ENCODE measurements around the gene CERS4.
"Not testable (repeated sequence)": the region's sequence is repeated elsewhere in the genome, so short reads cannot be mapped to it uniquely, and the experiment has no call there.

Gene CERS4

GRCh38 chr19:8269724-8270123, 60.6 kb downstream of the CERS4 start:
- DNase-seq, result no peak

- DNase-seq, result not testable (repeated sequence)
Observed at GRCh38 chr19:8276508-8276907, 67.3 kb downstream of the CERS4 start.

DNA sequence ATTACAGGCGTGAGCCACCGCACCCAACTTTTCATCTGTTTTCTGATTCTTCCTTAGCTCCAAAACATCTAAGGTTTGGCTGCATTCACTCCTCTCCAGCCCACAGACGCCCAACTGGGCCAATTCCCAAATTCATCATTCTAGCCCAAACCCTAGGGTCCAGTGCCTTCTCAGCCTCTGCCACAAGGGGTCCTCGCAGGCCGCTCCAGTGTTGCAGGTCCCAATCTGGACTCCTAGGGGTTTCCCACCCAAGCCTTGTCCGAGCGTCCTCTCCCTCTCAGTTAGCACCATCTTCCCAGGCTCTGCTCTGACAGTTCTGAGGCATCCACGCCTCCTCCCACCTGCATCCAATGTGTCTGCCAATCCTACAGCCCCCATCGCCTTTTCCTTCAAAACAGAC, 82.2 kb downstream of the CERS4 start:
- DNase-seq, result not testable (repeated sequence)

DNA sequence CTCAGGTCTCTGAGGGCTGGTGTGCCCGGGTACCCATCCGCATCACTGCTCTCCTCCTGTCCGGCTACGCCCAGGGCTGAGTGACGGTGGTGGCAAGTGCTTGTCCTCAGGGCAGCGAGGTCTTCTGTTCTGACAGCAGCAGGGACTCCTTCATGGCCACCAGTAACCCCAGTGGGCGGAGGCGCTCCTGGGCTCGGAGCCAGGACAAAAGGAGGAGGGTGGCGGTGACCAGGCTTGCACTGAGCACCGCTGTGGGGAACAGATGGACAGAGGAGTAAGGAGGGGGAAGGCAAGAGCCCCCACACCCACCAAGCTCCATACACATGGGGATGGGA, 93.2 kb downstream of the CERS4 start:
- DNase-seq, result no peak

GRCh38 chr19:8302734-8303133, 93.6 kb downstream of the CERS4 start:
- DNase-seq, result no peak

- DNase-seq, result no peak
Observed at GRCh38 chr19:8304841-8305621, 95.9 kb downstream of the CERS4 start.

GRCh38 chr19:8305798-8306197, 96.6 kb downstream of the CERS4 start:
- DNase-seq, result no peak

GRCh38 chr19:8306235-8307054, 97.3 kb downstream of the CERS4 start:
- no peak for DNase-seq

DNA sequence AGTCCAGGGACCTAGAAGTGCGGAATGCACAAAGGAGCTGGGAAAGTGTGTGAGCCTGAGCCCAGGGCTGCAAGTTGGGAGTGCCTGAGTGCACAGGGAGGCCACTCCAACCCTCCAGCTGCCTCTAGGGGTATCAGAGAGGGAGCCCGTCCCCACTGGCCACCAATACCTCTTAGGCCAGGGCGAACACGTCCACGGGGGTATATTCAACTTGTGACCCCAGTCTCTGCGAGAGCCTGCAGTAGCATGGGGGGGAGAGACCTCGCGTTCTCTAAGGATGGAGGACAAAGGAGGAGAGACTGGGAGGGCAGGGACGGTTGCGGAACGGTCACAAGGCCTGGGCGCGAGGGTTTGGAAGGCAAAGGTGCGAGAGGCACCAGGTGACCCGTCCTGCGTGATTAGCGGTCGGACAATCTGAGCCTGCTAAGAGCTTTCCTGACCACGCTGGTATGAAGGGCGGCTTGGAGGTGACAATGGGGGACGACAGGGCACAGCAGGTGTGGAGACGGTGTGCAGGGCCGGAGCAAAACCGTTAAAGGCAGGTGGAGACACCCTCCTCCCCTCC, 98.3 kb downstream of the CERS4 start:
- DNase-seq, result peak; percentile 32

- DNase-seq, result peak; percentile 84
Observed at GRCh38 chr19:8307965-8308866, 99.0 kb downstream of the CERS4 start, which contains the start of gene CD320. CD320 (minus strand) TSS chr19:8308358; CDS start chr19:8308290, 68 bp downstream.

DNA sequence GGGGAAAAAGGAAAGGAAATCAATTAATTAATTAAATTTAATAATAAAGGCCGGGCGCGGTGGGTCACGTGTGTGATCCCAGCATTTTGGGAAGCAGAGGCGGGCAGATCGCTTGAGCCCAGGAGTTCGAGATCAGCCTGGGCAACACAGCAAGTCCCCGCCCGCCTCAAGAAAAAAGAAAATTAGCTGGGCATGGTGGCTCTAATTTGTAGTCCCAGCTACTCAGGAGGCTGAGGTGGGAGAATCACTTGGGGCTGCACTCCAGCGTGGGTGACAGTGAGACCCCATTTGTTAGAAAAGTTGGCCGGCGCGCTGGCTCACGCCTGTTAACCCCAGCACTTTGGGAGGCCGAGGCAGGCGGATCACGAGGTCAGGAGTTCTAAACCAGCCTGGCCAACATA, 99.7 kb downstream of the CERS4 start:
- DNase-seq, result no peak

DNA sequence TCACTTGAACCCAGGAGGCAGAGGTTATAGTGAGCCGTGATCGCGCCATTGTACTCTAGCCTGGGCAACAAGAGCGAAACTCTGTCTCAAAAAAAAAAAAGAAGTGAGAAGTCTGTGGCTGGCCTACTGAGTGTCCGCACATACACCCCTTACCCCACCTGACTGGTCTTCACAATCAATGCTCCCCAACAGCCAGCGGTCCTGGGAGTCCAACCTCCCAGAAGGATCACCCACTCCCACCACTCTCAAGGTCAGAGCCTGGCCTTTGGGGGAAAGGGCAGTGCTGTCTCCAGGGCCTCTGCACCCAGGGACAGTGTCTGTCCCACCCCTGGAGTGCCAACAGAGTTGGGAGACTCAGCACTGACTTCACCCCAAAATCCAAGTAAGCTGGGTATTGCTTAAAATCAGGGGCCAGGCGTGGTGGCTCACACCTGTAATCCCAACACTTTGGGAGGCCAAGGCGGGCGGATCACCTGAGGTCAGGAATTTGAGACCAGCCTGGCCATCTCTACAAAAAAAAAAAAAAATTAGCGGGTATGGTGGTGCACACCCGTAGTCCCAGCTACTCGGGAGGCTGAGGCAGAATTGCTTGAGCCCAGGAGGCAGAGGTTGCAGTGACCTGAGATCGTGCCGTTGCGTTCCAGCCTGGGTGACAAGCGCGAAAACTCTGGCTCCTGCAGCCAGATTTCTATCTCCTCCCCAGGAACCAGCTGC, 101.3 kb downstream of the CERS4 start:
- DNase-seq, result no peak

DNA sequence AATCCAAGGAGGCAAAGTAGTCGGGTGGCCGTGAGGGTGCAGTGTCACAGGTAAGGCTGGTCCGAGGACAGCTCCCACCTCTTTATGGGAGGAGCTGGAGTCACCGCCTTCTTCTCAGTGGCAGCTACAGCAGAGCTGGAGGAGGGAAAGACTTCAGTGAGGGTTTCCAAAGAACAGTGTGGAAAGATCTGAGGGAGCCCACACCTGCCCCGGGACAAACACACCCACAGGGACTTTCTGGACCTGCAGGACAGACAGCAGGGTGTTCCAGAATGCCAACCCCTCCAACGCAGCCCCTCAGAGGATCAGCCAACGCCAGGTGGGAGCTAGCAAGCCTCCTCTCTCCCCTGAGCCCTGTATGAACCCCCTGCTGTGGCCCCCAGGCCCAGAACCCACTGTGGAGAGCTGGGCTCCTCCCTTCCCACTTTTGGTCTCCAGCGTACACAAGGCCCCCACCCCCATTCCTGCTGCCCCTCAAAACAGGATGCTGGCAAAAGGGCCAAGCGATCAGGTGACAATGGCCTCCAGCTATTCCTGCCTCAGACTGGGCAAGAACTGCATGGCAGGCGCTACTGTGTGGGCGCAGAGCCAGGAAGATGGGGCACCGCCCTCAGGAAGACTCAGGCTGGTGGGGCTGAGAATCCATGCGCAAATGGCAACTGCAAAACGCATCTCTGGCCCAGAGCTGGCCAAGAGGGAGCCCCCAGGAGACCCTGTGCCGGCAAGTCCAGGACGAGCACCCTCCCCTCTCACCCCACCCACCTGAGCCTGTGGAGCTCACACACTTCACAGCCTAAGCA, 102.5 kb downstream of the CERS4 start:
- DNase-seq, result no peak
